Smooth muscle cell (in vitro differentiated cells): ENCODE results near the gene GRIK4. TPM values are rescaled to one million over a fixed set of nuclear protein-coding genes. Genes with fewer than 3 reads are reported as not detected.

ENCODE experiments used
- DNase-seq: peaks from one replicate; lab custom pipeline; 2025; ENCODE audit not compliant: unreplicated experiment; lab: John Stamatoyannopoulos, UW
- H2AFZ ChIP-seq: fragments of 200-600 bp; sonication (generic); 2 replicates; pipeline ENCODE4 v1.6.0; 2016; ENCODE audit warnings: antibody characterized with exemption, low read depth, mild to moderate bottlenecking
- H3F3A ChIP-seq: fragments of 200-600 bp; sonication (generic); 2 replicates; pipeline ENCODE4 v1.6.0; 2017; ENCODE audit warnings: antibody characterized with exemption, low read depth
- H3K27ac ChIP-seq: fragments of 200-600 bp; sonication (generic); 2 replicates; pipeline ENCODE4 v1.5.1; 2016; ENCODE audit warnings: low read depth, mild to moderate bottlenecking
- H3K27me3 ChIP-seq: fragments of 200-600 bp; sonication (generic); 2 replicates; pipeline ENCODE4 v1.6.1; 2016; ENCODE audit warnings: low read depth, mild to moderate bottlenecking
- H3K36me3 ChIP-seq: fragments of 200-600 bp; sonication (generic); 2 replicates; pipeline ENCODE4 v1.5.1; 2016; ENCODE audit warnings: low read depth
- H3K4me1 ChIP-seq: fragments of 200-600 bp; sonication (generic); 2 replicates; pipeline ENCODE4 v1.5.1; 2016; ENCODE audit warnings: low read depth
- H3K4me2 ChIP-seq: fragments of 200-600 bp; sonication (generic); 2 replicates; pipeline ENCODE4 v1.6.0; 2016; ENCODE audit warnings: mild to moderate bottlenecking
- H3K4me3 ChIP-seq: fragments of 200-600 bp; sonication (generic); 2 replicates; pipeline ENCODE4 v1.5.1; 2016; ENCODE audit warnings: mild to moderate bottlenecking
- H3K79me2 ChIP-seq: fragments of 200-600 bp; sonication (generic); 2 replicates; pipeline ENCODE4 v1.6.0; 2016; ENCODE audit warnings: low read depth, mild to moderate bottlenecking
- H3K9ac ChIP-seq: fragments of 200-600 bp; sonication (generic); 2 replicates; pipeline ENCODE4 v1.6.0; 2016; ENCODE audit warnings: low read depth
- H3K9me3 ChIP-seq: fragments of 200-600 bp; sonication (generic); replicated peaks from 2 replicates; pipeline ENCODE4 v1.5.1; 2016; ENCODE audit warnings: low read depth
- H4K20me1 ChIP-seq: fragments of 200-600 bp; sonication (generic); 2 replicates; pipeline ENCODE4 v1.6.0; 2016; ENCODE audit warnings: low read depth
- CTCF ChIP-seq: fragments of 200-600 bp; sonication (generic); IDR thresholded peaks from 2 replicates; pipeline ENCODE4 v1.5.1; 2017; ENCODE audit warnings: borderline replicate concordance, mild to moderate bottlenecking, antibody characterized with exemption; ENCODE audit not compliant: insufficient read depth, poor library complexity, severe bottlenecking
- WGBS: methylation state at CpG from one replicate; pipeline ENCODE4 v1.1.7; 2016; ENCODE audit warnings: low lambda C conversion rate; 5-methylcytosine and 5-hydroxymethylcytosine counted together
- polyA plus RNA-seq: library from polyadenylated mRNA; unstranded; fragments of >200 nt; fragmentation: Nextera tagmentation; extraction: Ambion mirVana; gene quantifications from 2 replicates; pipeline ENCODE4 v1.2.1, GENCODE V29; 2016
- total RNA-seq: library from RNA; depleted of rRNA; stranded (reverse); fragments of >200 nt; gene quantifications from 2 replicates; pipeline ENCODE4 v1.2.3, GENCODE V29; 2014

GRIK4 gene
- total and polyA plus RNA-seq, 2 experiments from 2014 or later, result not detected

- no peak overlapping the region for H3K9ac ChIP-seq
- H3K27ac ChIP-seq, result no peak overlapping the region
- no peak overlapping the region for H2AFZ ChIP-seq
- no peaks in the 10 kb centered on the region for H3K36me3 ChIP-seq
- peaks cover 62% of the 10 kb centered on the region for H3K27me3 ChIP-seq
- no peak overlapping the region for H3K4me2 ChIP-seq
- H3F3A ChIP-seq, result no peaks in the 10 kb centered on the region
- H4K20me1 ChIP-seq, result no peaks in the 10 kb centered on the region
- no peaks in the 10 kb centered on the region for H3K9me3 ChIP-seq
- peaks cover 8% of the 10 kb centered on the region for H3K4me1 ChIP-seq
- no peak for DNase-seq
- H3K4me3 ChIP-seq, result no peak overlapping the region
- TF ChIP-seq CTCF, result no peak
- no peaks in the 10 kb centered on the region for H3K79me2 ChIP-seq
- 95% methylated on average over 6 of the region's 6 CpGs for WGBS
These were observed 131.7 kb downstream of the GRIK4 start for GRCh38 chr11:120643284-120643683.

GRCh38 chr11:120645639-120646038, 134.1 kb downstream of the GRIK4 start:
- Histone ChIP-seq H3K9ac (no peak overlapping the region), H2AFZ (no peak overlapping the region), H3K4me2 (peak overlapping the region; percentile 44), H3K27ac (no peak overlapping the region), H4K20me1 (no peaks in the 10 kb centered on the region), H3K79me2 (no peaks in the 10 kb centered on the region), H3K9me3 (no peaks in the 10 kb centered on the region), H3K36me3 (no peaks in the 10 kb centered on the region), H3K4me3 (no peak overlapping the region), H3K27me3 (peaks cover 73% of the 10 kb centered on the region), H3K4me1 (peaks cover 8% of the 10 kb centered on the region), H3F3A (no peaks in the 10 kb centered on the region)
- 19% methylated on average over 12 of the region's 12 CpGs for WGBS
- no peak for TF ChIP-seq CTCF
- no peak for DNase-seq

GRCh38 chr11:120646206-120646605, 134.7 kb downstream of the GRIK4 start:
- H3K36me3 ChIP-seq, result no peaks in the 10 kb centered on the region
- no peaks in the 10 kb centered on the region for H3K9me3 ChIP-seq
- H2AFZ ChIP-seq, result no peak overlapping the region
- no peak for DNase-seq
- no peak overlapping the region for H3K9ac ChIP-seq
- H3K4me2 ChIP-seq, result no peak overlapping the region
- peaks cover 74% of the 10 kb centered on the region for H3K27me3 ChIP-seq
- H3K79me2 ChIP-seq, result no peaks in the 10 kb centered on the region
- H3K4me3 ChIP-seq, result no peak overlapping the region
- H4K20me1 ChIP-seq, result no peaks in the 10 kb centered on the region
- H3F3A ChIP-seq, result no peaks in the 10 kb centered on the region
- no peak for TF ChIP-seq CTCF
- H3K4me1 ChIP-seq, result peaks cover 8% of the 10 kb centered on the region
- WGBS, result 52% methylated on average over 3 of the region's 3 CpGs
- H3K27ac ChIP-seq, result no peak overlapping the region

- H4K20me1 ChIP-seq, result no peaks in the 10 kb centered on the region
- peaks cover 8% of the 10 kb centered on the region for H3K4me1 ChIP-seq
- H3K4me3 ChIP-seq, result no peak overlapping the region
- no peaks in the 10 kb centered on the region for H3F3A ChIP-seq
- no peak overlapping the region for H3K27ac ChIP-seq
- no peaks in the 10 kb centered on the region for H3K36me3 ChIP-seq
- no peak for TF ChIP-seq CTCF
- H3K4me2 ChIP-seq, result no peak overlapping the region
- WGBS, result 90% methylated on average over 12 of the region's 12 CpGs
- H3K9ac ChIP-seq, result no peak overlapping the region
- peaks cover 86% of the 10 kb centered on the region for H3K27me3 ChIP-seq
- no peaks in the 10 kb centered on the region for H3K79me2 ChIP-seq
- no peaks in the 10 kb centered on the region for H3K9me3 ChIP-seq
- H2AFZ ChIP-seq, result no peak overlapping the region
- DNase-seq, result no peak
These were observed 136.1 kb downstream of the GRIK4 start for GRCh38 chr11:120647681-120648080.
